Neural cell (in vitro differentiated cells): ENCODE measurements around the gene ZDHHC5. TPM values are rescaled to one million over a fixed set of nuclear protein-coding genes. Genes with fewer than 3 reads are reported as not detected.
A peak's percentile ranks its signal among the peaks of the same experiment; 100 is the strongest.

Source experiments
- H2AFZ ChIP-seq: fragments of 200-600, 300-800 bp; sonication (generic), shearing (Covaris generic); 2 replicates; pipeline ENCODE4 v1.6.0; 2014; ENCODE audit warnings: low read depth, mild to moderate bottlenecking, antibody characterized with exemption, low read length, moderate library complexity
- H3F3A ChIP-seq: fragments of 200-600 bp; shearing (Covaris generic); 2 replicates; pipeline ENCODE4 v1.6.1; 2016; ENCODE audit warnings: mild to moderate bottlenecking, moderate library complexity, mixed read lengths, antibody characterized with exemption, low read length; ENCODE audit not compliant: insufficient read depth, poor library complexity, severe bottlenecking
- H3K27ac ChIP-seq: fragments of 200-600, 300-800 bp; sonication (generic), shearing (Covaris generic); 2 replicates; pipeline ENCODE4 v1.5.1; 2014; ENCODE audit warnings: mild to moderate bottlenecking, low read length, moderate library complexity
- H3K27me3 ChIP-seq: fragments of 300-800, 200-600 bp; sonication (generic), shearing (Covaris generic); 2 replicates; pipeline ENCODE4 v1.6.0; 2014; ENCODE audit warnings: mild to moderate bottlenecking, low read depth, low read length, moderate library complexity; ENCODE audit not compliant: insufficient read depth
- H3K36me3 ChIP-seq: fragments of 300-800, 200-600 bp; sonication (generic), shearing (Covaris generic); 2 replicates; pipeline ENCODE4 v1.5.1; 2014; ENCODE audit warnings: mild to moderate bottlenecking, antibody characterized with exemption, low read length, moderate library complexity; ENCODE audit not compliant: insufficient read depth
- H3K4me2 ChIP-seq: fragments of 300-800, 200-600 bp; sonication (generic), shearing (Covaris generic); 2 replicates; pipeline ENCODE4 v1.6.0; 2014; ENCODE audit warnings: mild to moderate bottlenecking, low read length
- H3K4me3 ChIP-seq: fragments of 300-800, 200-600 bp; sonication (generic), shearing (Covaris generic); 2 replicates; pipeline ENCODE4 v1.5.1; 2014; ENCODE audit warnings: mild to moderate bottlenecking, low read length, moderate library complexity
- H3K79me2 ChIP-seq: fragments of 200-600 bp; shearing (Covaris generic); replicated peaks from 2 replicates; pipeline ENCODE4 v1.6.0; 2014; ENCODE audit warnings: mild to moderate bottlenecking, low read length, moderate library complexity; ENCODE audit not compliant: insufficient read depth
- H3K9ac ChIP-seq: fragments of 300-800, 200-600 bp; sonication (generic), shearing (Covaris generic); 2 replicates; pipeline ENCODE4 v1.6.1; 2016; ENCODE audit warnings: mild to moderate bottlenecking, low read length, mixed read lengths
- H3K9me2 ChIP-seq: fragments of 200-600 bp; shearing (Covaris generic); 2 replicates; pipeline ENCODE4 v1.6.1; 2016; ENCODE audit warnings: mild to moderate bottlenecking, low read length, mixed read lengths; ENCODE audit not compliant: insufficient read depth
- H3K9me3 ChIP-seq: fragments of 200-600, 300-800 bp; sonication (generic), shearing (Covaris generic); 2 replicates; pipeline ENCODE4 v1.6.1; 2016; ENCODE audit warnings: mild to moderate bottlenecking, mixed run types, low read length, moderate library complexity, mixed read lengths
- H4K20me1 ChIP-seq: fragments of 200-600 bp; shearing (Covaris generic); 2 replicates; pipeline ENCODE4 v1.6.1; 2016; ENCODE audit warnings: mild to moderate bottlenecking, mixed run types; ENCODE audit not compliant: insufficient read depth
- EP300 ChIP-seq: fragments of 450-650 bp; conservative IDR thresholded peaks from 2 replicates; pipeline ENCODE4 v1.6.1; 2014; ENCODE audit warnings: antibody characterized with exemption, mild to moderate bottlenecking, moderate library complexity; ENCODE audit not compliant: poor library complexity, severe bottlenecking
- EZH2 ChIP-seq: fragments of 200-600, 300-800 bp; shearing (Covaris generic), sonication (generic); IDR thresholded peaks from 2 replicates; pipeline ENCODE4 v1.6.1; 2014; ENCODE audit warnings: antibody characterized with exemption, low read length, borderline replicate concordance, mild to moderate bottlenecking; ENCODE audit not compliant: insufficient read depth, poor library complexity, severe bottlenecking
- MXI1 ChIP-seq: fragments of 450-650 bp; conservative IDR thresholded peaks from 2 replicates; pipeline ENCODE4 v1.6.1; 2014; ENCODE audit warnings: antibody characterized with exemption, mild to moderate bottlenecking; ENCODE audit not compliant: poor library complexity, severe bottlenecking
- POLR2AphosphoS5 ChIP-seq: IDR thresholded peaks from 2 replicates; pipeline ENCODE4 v1.6.1; 2012
- RAD21 ChIP-seq: fragments of 450-650 bp; conservative IDR thresholded peaks from 2 replicates; pipeline ENCODE4 v1.6.1; 2014; ENCODE audit warnings: antibody characterized with exemption, mild to moderate bottlenecking, moderate library complexity
- SMC3 ChIP-seq: fragments of 450-650 bp; conservative IDR thresholded peaks from 2 replicates; pipeline ENCODE4 v1.6.1; 2014; ENCODE audit warnings: antibody characterized with exemption, mild to moderate bottlenecking, moderate library complexity; ENCODE audit not compliant: poor library complexity
- TAF1 ChIP-seq: IDR thresholded peaks from 2 replicates; pipeline ENCODE4 v1.6.1; 2012; ENCODE audit warnings: low read depth
- polyA plus RNA-seq: library from polyadenylated mRNA; depleted of rRNA; stranded (reverse); fragments of >200 nt; gene quantifications from 2 replicates; pipeline ENCODE4 v1.2.3, GENCODE V29; 2014
- TF ChIP-seq, protein P1 (sequence below): fragments of 450-650 bp; IDR thresholded peaks from 2 replicates; pipeline ENCODE4 v1.5.1; 2014; ENCODE audit warnings: antibody characterized with exemption, mild to moderate bottlenecking, moderate library complexity; ENCODE audit not compliant: poor library complexity, severe bottlenecking
- TF ChIP-seq, protein P2 (sequence below): IDR thresholded peaks from 2 replicates; pipeline ENCODE4 v1.6.1; 2012; ENCODE audit warnings: borderline replicate concordance

ZDHHC5 gene
- polyA plus RNA-seq, 1 donor from 2014 or later: 15.8 TPM

DNA sequence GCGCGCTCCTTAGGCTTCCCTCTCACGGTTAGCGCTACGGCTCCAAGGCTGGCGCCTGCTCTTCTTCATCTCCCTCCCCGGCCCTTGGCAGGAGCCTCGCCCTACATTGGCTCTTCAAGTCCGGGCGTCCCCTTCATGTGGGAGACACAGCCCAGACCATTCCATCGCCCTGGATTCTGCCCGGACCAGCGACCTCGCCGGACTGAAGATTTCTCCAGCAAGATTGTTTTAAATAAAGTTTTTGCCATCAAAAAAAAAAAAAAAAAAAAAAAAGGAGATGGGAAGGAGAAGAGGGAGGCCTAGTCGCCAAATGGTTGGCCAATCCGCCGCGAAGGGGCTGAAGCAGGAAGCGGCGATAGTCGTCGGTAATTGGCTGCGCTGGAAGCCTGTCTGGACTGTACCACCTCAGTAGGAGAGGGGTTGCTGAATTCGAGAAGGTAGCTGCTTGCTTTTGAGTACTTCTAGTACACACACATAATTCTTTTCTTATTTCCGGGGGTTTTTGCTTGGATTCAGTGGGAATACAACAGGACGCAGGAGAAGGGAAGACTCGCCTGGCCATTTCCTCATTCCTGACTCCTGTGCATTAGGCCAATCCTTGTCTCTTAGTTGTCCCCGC lies 688 bp upstream of the ZDHHC5 start:
- H3K4me3 ChIP-seq: peak overlapping the region; percentile 99
- H3K79me2 ChIP-seq: peaks cover 36% of the 10 kb centered on the region
- H3K36me3 ChIP-seq: no peaks in the 10 kb centered on the region
- H2AFZ ChIP-seq: peak overlapping the region; percentile 56
- H3K9me3 ChIP-seq: no peaks in the 10 kb centered on the region
- H3K4me2 ChIP-seq: peak overlapping the region; percentile 69
- no peaks in the 10 kb centered on the region for H4K20me1 ChIP-seq
- H3K9ac ChIP-seq: peak overlapping the region; percentile 70
- no peaks in the 10 kb centered on the region for H3K27me3 ChIP-seq
- TF ChIP-seq MXI1 (no peak), EP300 (peak; percentile 8), TAF1 (no peak), SMC3 (peak; percentile 47), RAD21 (peak; percentile 40), POLR2AphosphoS5 (peak; percentile 44), EZH2 (no peak)
- TF ChIP-seq, protein P1, sequence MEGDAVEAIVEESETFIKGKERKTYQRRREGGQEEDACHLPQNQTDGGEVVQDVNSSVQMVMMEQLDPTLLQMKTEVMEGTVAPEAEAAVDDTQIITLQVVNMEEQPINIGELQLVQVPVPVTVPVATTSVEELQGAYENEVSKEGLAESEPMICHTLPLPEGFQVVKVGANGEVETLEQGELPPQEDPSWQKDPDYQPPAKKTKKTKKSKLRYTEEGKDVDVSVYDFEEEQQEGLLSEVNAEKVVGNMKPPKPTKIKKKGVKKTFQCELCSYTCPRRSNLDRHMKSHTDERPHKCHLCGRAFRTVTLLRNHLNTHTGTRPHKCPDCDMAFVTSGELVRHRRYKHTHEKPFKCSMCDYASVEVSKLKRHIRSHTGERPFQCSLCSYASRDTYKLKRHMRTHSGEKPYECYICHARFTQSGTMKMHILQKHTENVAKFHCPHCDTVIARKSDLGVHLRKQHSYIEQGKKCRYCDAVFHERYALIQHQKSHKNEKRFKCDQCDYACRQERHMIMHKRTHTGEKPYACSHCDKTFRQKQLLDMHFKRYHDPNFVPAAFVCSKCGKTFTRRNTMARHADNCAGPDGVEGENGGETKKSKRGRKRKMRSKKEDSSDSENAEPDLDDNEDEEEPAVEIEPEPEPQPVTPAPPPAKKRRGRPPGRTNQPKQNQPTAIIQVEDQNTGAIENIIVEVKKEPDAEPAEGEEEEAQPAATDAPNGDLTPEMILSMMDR: peak; percentile 30
- TF ChIP-seq, protein P2, sequence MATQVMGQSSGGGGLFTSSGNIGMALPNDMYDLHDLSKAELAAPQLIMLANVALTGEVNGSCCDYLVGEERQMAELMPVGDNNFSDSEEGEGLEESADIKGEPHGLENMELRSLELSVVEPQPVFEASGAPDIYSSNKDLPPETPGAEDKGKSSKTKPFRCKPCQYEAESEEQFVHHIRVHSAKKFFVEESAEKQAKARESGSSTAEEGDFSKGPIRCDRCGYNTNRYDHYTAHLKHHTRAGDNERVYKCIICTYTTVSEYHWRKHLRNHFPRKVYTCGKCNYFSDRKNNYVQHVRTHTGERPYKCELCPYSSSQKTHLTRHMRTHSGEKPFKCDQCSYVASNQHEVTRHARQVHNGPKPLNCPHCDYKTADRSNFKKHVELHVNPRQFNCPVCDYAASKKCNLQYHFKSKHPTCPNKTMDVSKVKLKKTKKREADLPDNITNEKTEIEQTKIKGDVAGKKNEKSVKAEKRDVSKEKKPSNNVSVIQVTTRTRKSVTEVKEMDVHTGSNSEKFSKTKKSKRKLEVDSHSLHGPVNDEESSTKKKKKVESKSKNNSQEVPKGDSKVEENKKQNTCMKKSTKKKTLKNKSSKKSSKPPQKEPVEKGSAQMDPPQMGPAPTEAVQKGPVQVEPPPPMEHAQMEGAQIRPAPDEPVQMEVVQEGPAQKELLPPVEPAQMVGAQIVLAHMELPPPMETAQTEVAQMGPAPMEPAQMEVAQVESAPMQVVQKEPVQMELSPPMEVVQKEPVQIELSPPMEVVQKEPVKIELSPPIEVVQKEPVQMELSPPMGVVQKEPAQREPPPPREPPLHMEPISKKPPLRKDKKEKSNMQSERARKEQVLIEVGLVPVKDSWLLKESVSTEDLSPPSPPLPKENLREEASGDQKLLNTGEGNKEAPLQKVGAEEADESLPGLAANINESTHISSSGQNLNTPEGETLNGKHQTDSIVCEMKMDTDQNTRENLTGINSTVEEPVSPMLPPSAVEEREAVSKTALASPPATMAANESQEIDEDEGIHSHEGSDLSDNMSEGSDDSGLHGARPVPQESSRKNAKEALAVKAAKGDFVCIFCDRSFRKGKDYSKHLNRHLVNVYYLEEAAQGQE: peak; percentile 63
- H3F3A ChIP-seq: no peaks in the 10 kb centered on the region
- no peaks in the 10 kb centered on the region for H3K9me2 ChIP-seq
- peak overlapping the region; percentile 89 for H3K27ac ChIP-seq

DNA sequence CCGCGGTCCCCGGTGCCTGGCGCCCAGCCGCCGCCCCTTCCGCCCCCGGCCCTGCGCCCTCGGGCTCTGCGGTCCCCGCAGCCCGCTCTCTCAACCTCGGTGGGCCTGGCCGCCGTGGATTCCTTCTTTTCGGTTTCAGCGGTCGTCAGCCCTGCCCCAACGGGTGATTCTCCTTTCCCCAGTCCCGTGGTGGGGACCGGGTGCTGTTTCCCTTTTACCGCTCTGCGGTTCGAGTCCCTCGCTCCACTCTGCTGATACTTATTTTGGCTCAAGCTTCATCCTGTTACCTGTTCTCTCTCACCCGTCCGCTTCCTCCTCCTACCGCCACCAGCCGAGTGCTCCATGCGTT lies 494 bp downstream of the ZDHHC5 start:
- Histone ChIP-seq H3K36me3 (no peaks in the 10 kb centered on the region), H3K79me2 (peaks cover 48% of the 10 kb centered on the region), H3K27me3 (no peaks in the 10 kb centered on the region), H3K27ac (peak overlapping the region; percentile 89), H3K9me2 (no peaks in the 10 kb centered on the region), H4K20me1 (no peaks in the 10 kb centered on the region), H3K4me2 (peak overlapping the region; percentile 79), H3K9ac (peak overlapping the region; percentile 70), H3K4me3 (peak overlapping the region; percentile 99), H2AFZ (peak overlapping the region; percentile 60), H3F3A (no peaks in the 10 kb centered on the region), H3K9me3 (no peaks in the 10 kb centered on the region)
- TF ChIP-seq, protein P2: no peak
- TF ChIP-seq, protein P1: no peak
- no peak for TF ChIP-seq EP300
- no peak for TF ChIP-seq EZH2
- TF ChIP-seq RAD21: no peak
- no peak for TF ChIP-seq SMC3
- no peak for TF ChIP-seq POLR2AphosphoS5
- TF ChIP-seq MXI1: no peak
- no peak for TF ChIP-seq TAF1
